ENCODE measurements around the gene GAR1.
"Not testable (repeated sequence)": the region's sequence is repeated elsewhere in the genome, so short reads cannot be mapped to it uniquely, and the experiment has no call there.

Gene GAR1

GRCh38 chr4:109847896-109848442 is 32.4 kb downstream of the GAR1 start, which contains the start of gene LRIT3:
Gene LRIT3 (plus strand): TSS chr4:109848107. CDS start chr4:109848202, 95 bp downstream.
- no peak for DNase-seq

- no peak for DNase-seq
Measured at GRCh38 chr4:109848501-109848900, 32.9 kb downstream of the GAR1 start.

GRCh38 chr4:109850601-109851000 is 35.0 kb downstream of the GAR1 start:
- no peak for DNase-seq

GRCh38 chr4:109859426-109860300 is 44.1 kb downstream of the GAR1 start:
- DNase-seq: not testable (repeated sequence)

- no peak for DNase-seq
Measured at GRCh38 chr4:109861271-109861670, 45.7 kb downstream of the GAR1 start.

GRCh38 chr4:109861916-109862511 is 46.5 kb downstream of the GAR1 start:
- DNase-seq: no peak

- DNase-seq: no peak
Measured at GRCh38 chr4:109864134-109864533, 48.6 kb downstream of the GAR1 start.

GRCh38 chr4:109870061-109870460 is 54.5 kb downstream of the GAR1 start:
- no peak for DNase-seq

GRCh38 chr4:109872065-109872464 is 56.5 kb downstream of the GAR1 start:
- DNase-seq: no peak

- DNase-seq: no peak
Measured at GRCh38 chr4:109872950-109873656, 57.5 kb downstream of the GAR1 start.

- no peak for DNase-seq
Measured at GRCh38 chr4:109873791-109874514, 58.4 kb downstream of the GAR1 start.

All from inflammatory macrophage treated with lipopolysaccharide for 1 hour (primary cell).